Measurements from ENCODE around the gene PLEKHA1. TPM values are rescaled to one million over a fixed set of nuclear protein-coding genes. Genes with fewer than 3 reads are reported as not detected.
A peak's percentile ranks its signal among the peaks of the same experiment; 100 is the strongest.

The PLEKHA1 gene
- polyA plus RNA-seq, 12 donors: 31.0 to 48.4 (median 36.6) TPM; not detected in 1

- no peak for DNase-seq
Measured at GRCh38 chr10:122344741-122345258, 29.7 kb upstream of the PLEKHA1 start.

GRCh38 chr10:122346326-122346950, 28.1 kb upstream of the PLEKHA1 start:
- no peak for DNase-seq

- no peak for DNase-seq
Measured at GRCh38 chr10:122347170-122347841, 27.2 kb upstream of the PLEKHA1 start.

GRCh38 chr10:122348512-122348911, 26.0 kb upstream of the PLEKHA1 start:
- no peak for DNase-seq

- no peak for DNase-seq
Measured at GRCh38 chr10:122348935-122349361, 25.6 kb upstream of the PLEKHA1 start.

- no peak for DNase-seq
Measured at GRCh38 chr10:122349758-122350369, 24.6 kb upstream of the PLEKHA1 start.

GRCh38 chr10:122350893-122351292, 23.6 kb upstream of the PLEKHA1 start:
- DNase-seq: no peak

GRCh38 chr10:122352817-122353525, 21.5 kb upstream of the PLEKHA1 start:
- no peak for DNase-seq

GRCh38 chr10:122354383-122354782, 20.1 kb upstream of the PLEKHA1 start:
- no peak for DNase-seq

- DNase-seq: no peak
Measured at GRCh38 chr10:122357685-122358084, 16.8 kb upstream of the PLEKHA1 start.

GRCh38 chr10:122359621-122360020, 14.9 kb upstream of the PLEKHA1 start:
- DNase-seq: no peak

GRCh38 chr10:122361046-122361445, 13.5 kb upstream of the PLEKHA1 start:
- DNase-seq: no peak

- DNase-seq: no peak
Measured at GRCh38 chr10:122362031-122362592, 12.4 kb upstream of the PLEKHA1 start.

GRCh38 chr10:122362621-122363020, 11.9 kb upstream of the PLEKHA1 start:
- no peak for DNase-seq

- no peak for DNase-seq
Measured at GRCh38 chr10:122363311-122363710, 11.2 kb upstream of the PLEKHA1 start.

GRCh38 chr10:122363722-122364463, 10.6 kb upstream of the PLEKHA1 start:
- DNase-seq: no peak

GRCh38 chr10:122368502-122369254, 5.8 kb upstream of the PLEKHA1 start:
- peak; percentile 66 for DNase-seq

GRCh38 chr10:122373108-122373507, 1.4 kb upstream of the PLEKHA1 start:
- DNase-seq: no peak

- no peak for DNase-seq
Measured at GRCh38 chr10:122373721-122374120, 787 bp upstream of the PLEKHA1 start.

Measured in muscle of arm (tissue), 12 donors.